Skin of body (tissue), 2 donors: Measurements from ENCODE around the gene VASH2. TPM values are rescaled to one million over a fixed set of nuclear protein-coding genes. Genes with fewer than 3 reads are reported as not detected.
A peak's percentile ranks its signal among the peaks of the same experiment; 100 is the strongest.
"Not testable (repeated sequence)": the region's sequence is repeated elsewhere in the genome, so short reads cannot be mapped to it uniquely, and the experiment has no call there.

Experiments used
- DNase-seq: peaks from one replicate; lab custom pipeline; 2025; lab: John Stamatoyannopoulos, UW
- total RNA-seq: library from RNA; depleted of rRNA; stranded (reverse); fragments of >200 nt; gene quantifications from one replicate; pipeline ENCODE4 v1.2.3, GENCODE V29; 2014

The VASH2 gene
- total RNA-seq, 1 donor from 2014 or later: 11.6 TPM

DNA sequence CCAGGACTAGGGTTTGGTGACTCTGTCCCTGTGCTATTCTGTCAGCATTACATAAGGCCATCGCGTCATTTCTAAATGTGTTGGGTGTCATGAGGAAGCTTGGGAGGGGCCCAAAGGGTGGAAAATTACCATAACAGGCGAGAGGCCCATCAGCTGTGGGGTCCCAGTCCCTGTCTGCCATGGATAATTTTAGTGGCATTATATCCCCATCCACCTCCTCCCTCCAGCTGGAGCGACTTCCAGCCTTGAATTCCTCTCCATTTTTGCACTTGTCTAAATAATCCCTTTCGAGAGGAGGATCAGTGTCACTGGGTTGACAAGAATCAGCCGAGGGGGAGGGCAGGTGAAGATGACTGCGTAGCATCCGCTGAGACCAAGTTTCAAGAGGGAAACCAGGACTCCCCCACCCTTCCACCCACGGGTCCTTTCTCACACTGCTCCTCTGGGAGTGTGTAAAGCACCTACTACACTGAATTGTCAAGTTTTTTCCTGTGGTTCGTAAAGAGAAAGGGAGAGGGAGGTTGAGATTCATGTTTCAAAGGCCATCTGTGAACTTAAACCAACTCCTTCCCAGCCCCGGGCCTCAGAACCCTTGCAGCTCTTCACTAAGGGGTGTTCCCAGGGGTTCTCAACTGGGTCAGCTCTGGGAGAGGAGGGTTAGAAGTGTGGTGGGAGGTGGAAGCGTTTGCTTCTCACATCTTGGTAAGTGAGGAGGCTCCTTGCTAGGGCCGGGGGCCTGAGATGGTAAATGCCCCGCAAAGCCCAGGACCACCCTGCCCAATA, 29.2 kb downstream of the VASH2 start:
- DNase-seq: peak; percentile 5

DNA sequence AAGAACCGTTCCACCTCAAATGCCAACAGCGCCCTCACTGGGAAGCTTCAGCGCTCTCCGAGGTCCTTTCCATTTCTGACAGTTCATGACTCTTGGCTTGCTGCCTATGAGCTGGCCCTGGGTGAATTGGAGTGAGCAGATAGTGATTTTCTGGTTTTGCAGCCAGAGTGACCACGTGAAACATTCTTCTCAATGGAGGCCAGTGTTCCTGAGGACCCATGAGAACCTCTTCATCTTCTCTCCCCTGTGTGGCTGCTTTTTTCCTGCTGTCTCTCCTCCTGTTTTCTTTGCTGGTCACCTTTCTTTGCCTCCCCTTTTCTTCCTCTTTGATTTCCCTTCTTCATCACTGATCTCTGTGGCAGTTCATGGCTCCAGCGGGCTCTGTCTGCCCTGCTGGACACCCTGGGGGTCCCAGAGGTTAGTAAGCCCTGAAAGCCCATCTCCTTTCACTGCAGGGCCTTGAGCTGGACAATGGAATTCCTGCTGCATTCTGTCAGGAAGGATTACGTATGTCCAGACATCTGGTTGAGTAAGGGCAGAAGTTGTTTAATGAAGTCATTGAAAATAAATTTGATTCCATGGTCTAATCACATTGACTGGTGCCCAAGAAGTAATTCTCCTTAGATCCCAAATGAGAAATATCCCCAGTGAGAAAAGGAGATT, 29.9 kb downstream of the VASH2 start:
- no peak for DNase-seq

DNA sequence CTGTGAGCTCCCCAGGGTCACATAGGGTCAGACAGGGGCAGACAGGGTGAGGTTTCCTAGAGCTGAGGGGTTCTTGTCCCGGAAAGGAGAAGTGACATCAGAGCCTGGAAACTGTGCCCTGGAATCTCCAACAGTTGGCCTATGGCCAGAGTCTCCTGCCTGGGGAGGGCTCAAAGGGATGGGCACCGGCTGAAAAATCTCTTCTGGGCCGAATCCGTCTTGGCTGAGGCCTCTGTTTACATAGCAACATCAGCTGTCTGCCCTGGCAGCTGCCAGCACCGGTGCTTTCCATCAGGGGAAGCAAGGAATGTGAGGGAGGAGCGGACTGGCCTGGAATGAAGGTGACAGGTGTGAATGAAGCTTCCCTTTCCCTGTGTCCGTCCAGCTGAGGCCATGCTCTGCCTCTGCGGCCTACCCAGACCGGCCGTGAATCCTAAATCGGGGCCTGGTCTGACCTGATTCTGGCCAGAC, 30.7 kb downstream of the VASH2 start:
- DNase-seq: no peak

DNA sequence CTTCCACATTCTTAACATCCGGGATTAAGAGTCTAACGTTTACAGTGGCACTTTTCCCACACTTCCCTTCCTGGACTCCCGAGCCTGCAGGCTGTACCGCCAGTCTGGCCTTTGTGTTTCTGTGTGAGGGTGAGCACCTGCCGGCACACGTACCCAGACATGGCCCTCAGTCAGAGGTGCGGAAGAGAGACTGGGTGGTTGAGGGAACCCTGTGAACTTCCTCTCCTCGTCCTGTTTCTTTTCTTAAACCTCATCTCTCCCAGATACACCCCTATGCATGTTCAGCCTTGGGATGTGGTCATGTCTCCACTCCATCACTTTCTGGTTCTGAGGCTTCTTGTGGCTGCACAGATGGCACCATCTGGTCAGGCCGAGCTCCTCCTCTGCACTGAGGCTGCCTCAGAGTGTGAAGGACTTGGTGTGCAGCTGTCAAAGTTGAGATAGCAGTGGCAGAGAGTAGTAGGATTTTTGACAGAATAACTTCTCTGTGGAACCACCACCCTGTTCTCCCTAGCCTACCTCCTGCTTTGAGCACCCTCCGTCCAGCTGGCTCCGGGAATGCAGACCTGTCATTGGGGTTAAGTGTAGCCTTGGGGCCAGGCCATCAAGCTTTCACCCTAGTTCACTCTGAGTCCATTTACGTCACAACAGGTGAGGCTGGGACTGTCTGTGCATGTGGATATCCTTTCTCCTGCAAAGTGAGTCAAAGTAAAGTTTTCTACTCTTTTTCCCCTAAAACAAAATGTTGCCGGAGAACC, 31.4 kb downstream of the VASH2 start:
- no peak for DNase-seq

DNA sequence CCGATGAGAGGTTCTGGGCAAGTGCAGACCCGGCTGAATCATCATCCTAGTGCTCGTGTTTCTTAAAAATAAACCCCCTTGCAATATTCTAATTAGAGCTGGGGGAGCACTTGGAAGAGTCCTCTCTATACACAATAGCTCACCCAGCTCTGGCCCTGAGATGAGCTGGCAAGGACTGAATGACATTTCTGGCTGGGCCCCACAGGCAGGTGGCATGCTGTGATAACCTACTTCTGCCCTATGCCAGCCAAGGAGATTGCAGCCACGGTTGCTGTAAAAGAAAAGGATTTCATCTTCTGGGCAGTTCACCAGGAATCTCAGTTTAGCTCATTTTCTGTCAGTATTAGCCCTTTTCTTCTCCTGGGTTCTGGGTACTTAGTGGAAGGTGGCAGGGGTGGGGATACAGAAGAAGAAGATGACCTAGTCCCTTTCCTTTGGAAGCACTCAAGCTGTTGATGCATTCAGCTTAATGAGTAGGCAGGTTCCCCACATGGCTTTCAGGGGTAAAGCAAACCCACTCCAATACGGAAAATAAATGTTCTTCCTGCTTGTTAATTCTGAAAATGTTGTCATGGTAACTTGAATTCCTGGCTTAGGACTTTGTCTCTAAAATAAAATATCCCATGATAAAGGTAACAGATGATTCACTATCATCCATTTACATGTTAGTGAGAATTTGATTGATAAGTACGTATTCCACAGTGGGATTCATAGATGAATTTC, 32.2 kb downstream of the VASH2 start:
- no peak for DNase-seq

DNA sequence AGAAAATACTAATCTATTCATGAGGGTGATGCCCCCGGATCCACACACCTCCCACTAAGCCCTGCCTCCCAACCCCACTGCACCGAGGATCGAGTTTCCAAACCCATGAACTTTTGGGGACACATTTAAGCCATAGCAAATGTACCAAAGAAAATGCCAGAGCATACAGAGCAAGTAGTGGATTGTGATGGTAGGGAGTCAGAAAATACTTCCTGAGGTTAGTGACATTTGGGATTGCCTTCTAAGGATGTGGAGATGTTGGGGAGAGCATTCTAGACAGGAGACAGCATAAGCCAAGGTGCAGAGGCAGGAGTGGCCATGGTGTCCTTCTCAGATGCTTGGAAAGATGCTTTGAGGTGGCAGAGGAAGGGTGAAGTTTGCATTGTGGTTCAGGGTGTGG, 33.1 kb downstream of the VASH2 start:
- DNase-seq: no peak

DNA sequence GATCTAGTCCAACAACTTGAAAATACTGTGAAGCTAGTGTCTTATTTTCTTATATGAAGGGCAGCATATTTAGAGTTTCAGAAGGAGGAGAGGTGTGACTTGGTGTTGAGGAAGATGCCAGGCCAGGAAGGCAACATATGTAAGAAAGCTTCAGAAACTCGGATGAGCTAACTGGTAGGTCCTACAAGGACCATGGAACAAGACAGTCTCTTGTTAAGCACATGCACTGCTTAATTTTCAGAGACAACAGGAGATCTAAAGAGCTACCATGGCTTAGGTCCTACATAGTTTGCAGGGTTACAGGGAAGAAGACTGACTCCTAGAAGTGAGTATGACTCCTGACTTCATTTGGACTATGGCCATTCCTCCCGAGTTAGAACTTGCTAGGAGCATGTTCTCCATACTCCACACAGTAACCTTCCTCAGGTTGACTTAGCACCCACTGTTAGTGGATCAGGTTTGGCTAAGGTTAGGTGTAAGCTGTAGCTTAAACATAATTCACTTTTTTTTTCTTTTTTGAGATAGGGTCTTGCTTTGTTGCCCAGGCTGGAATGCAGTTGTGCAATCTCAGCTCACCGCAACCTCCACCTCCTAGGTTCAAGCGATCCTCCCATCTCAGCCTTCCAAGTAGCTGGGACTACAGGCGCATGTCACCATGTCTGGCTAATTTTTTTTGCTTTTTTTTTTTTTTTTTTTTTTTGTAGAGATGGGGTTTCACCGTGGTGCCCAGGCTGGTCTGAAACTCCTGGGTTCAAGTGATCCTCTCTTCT, 34.4 kb downstream of the VASH2 start:
- DNase-seq: no peak

DNA sequence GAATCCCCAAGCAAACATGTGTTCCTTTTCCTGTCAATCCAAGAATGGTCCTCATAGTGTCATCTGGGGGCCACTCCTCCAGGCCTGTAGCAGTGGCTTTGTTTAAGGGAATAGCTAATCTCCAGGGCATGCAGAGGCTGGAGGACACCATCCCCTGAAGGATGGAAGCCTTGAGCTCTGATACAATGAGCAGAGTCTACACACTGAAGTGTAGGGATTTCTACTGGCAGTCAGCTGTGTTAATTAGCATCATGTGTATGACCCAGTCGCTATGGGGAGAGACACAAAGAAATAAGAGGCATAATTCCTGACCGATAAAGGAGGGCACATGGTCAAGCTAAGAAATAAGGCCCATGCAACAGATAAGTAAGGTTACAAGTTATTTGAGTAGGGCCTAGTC, 36.2 kb downstream of the VASH2 start:
- DNase-seq: no peak

DNA sequence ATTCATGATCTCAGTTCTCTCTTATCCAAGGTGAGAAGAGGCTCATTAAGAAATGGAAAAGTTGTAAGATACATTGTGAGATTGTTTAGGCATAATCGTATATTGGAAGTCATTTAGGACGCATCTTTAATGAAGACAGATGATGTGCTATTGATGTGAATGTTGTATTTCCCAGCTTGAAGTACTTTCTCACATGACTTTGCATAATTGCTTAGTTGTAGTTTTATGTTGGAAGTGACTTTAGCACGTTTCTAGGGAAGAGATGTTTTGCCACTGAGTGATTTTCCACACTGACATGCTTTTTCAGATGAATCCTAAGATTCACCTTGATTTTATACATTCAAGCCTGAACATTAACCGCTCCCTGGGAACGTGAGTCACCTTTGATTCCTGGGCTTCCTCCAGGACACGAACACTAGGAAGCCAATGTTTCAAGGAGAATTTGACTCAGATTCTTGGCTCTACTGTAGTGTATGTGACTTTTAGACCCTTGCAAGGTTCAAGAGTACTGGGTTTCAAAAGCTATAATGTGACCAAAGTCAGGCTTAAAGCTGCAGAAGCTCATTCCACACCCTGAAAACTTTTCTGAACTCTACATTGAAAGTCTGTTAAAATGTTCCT, 37.5 kb downstream of the VASH2 start:
- DNase-seq: no peak

DNA sequence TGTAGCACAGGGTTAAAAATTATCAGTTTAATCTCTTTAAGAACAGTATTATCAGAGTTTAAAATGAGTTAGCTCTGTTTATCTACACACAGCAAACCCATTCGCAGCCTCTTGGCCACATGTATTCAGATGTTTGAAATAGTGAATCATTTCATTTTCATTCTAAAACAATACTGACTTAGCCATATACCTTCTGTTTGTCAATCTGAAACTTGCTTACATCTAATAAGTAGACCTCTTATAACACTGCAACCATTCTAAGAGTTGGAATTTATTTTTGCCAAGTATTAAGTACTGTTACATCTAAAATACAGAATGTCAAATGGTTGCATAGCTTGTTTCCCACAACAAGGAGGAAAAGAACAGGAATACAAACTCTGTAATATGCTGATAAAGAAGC, 39.9 kb downstream of the VASH2 start:
- DNase-seq: no peak

DNA sequence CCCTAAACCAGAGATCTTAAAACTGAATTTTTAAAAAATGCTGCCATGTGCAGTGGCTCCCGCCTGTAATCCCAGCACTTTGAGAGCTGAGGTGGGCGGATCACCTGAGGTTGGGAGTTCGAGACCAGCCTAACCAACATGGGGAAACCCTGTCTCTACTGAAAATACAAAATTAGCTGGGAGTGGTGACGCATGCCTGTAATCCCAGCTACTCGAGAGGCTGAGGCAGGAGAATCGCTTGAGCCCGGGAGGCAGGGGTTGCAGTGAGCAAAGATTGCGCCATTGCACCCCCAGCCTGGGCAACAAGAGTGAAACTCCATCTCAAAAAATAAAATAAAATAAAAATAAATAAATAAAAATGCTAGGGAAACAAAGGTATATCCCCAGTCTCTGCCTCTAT, 43.6 kb downstream of the VASH2 start:
- not testable (repeated sequence) for DNase-seq

DNA sequence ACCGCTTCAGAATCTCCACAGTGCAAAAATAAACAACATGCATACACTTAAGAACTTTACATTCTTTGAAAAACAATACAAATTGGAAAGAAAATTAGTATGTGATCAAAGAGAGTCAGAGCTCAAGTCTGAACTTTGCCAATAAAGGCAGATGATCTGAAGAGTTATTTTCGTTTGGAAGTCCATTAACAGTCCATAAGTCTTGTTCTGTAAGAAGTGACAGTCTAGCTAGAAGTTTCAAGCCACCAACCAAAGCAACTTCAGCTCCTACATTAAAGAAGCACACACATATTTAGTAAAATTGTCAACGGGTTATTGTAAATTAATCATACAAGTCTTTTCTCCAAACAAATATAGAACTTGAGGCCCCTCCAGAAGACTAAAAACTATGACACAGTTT, 44.6 kb downstream of the VASH2 start:
- DNase-seq: no peak

DNA sequence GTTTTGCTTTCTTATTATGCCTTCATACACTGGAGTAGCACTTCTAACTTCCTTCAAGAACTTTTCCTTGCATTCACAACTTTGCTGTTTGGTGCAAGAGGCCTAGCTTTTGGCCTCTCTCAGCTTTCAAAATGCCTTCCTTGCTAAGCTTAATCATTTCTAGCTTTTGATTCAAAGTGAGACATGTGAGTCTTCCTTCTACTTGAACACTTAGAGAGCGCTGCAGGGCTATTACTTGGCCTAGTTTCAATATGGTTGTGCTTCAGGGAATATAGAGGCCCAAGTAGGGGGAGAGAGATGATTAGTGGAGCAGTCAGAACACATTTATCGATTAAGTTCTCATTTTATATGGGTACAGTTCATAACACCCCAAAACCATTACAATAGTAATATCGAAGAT, 52.9 kb downstream of the VASH2 start:
- no peak for DNase-seq

DNA sequence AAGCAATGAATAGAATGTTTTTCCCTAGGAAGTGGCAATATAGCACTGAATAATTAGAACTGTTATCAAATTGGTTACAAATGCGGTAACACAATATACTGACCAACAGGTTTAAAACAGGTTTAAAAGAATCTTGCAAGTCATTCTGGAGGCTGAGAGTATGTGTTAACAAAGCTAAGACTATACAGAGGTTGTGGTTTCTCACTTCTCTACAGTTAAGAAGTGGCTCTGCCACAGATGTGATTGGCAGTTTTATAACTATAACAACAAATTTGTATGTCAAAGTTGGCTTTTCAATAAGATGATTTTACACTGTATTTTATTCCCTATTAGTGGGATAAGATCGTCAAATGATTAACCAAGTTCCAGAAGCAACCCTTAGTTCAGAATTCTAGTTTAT, 58.2 kb downstream of the VASH2 start:
- no peak for DNase-seq

DNA sequence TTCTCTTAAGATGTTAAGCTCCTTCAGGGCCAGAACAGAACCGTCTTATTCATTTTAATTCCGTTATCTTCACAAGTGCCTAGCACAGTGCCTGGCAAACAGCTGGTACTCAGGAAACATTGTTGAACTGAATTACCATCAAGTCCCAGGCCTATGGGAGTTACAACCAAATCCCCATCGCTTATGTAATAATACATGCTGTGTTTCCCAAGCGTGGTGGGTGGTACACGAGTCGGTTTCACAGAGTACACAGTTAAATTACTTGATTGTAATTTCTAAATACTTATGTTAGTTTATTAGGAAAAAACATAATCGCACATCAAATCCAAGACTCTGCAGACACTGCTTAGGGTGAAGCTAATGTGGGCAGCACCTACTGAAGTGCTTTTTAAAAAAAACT, 64.3 kb downstream of the VASH2 start:
- DNase-seq: no peak

DNA sequence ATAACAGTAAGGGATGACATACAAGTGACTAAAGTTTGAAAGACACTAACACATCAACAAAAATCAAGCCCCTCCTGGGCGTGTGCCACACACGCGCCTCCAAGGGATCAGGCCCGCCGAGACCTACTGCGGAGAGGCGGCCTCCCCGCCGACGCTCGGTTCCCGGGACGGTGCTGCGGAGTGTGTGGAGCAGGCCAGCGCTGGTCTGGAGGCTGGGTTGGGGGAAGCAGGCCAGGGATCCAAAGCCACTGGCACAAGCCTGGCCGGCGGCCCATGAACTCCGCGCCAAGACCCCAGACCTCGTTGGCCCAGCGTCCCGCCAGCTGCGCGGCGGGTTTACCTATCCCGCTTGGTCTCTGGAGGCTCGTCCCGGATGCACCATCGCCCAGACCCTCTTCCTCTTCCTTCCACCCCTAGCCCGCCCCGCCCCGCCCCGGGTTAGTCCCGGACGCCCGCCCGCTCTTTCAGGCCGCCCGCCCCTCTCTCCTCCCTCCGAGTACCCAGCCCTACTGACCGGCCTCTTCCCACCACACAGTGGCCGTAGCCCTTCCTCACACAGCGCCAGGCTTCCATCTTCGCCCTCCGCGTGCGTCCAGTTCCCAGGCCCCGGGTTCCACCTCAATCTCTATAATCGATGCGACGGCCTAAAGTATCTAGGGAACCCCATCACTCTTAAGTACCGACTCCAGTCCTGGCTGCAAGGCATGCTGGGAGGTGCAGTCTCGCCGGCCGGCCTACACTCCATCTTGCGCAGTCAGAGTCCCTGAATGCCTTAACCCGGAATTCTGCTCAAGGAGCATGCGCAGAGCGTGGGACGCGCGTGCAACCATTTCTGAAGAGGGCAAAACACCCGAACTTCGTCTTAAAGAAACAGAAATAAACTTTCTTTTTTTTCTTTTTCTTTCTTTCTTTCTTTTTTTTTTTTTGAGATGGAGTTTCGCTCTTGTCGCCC, 65.0 kb downstream of the VASH2 start, which contains the start of gene ANGEL2:
TSS of gene ANGEL2 (minus strand) at position 769 of the 952 bp plus-strand sequence. CDS start at position 573, 196 bp downstream.
- peak; percentile 99 for DNase-seq

DNA sequence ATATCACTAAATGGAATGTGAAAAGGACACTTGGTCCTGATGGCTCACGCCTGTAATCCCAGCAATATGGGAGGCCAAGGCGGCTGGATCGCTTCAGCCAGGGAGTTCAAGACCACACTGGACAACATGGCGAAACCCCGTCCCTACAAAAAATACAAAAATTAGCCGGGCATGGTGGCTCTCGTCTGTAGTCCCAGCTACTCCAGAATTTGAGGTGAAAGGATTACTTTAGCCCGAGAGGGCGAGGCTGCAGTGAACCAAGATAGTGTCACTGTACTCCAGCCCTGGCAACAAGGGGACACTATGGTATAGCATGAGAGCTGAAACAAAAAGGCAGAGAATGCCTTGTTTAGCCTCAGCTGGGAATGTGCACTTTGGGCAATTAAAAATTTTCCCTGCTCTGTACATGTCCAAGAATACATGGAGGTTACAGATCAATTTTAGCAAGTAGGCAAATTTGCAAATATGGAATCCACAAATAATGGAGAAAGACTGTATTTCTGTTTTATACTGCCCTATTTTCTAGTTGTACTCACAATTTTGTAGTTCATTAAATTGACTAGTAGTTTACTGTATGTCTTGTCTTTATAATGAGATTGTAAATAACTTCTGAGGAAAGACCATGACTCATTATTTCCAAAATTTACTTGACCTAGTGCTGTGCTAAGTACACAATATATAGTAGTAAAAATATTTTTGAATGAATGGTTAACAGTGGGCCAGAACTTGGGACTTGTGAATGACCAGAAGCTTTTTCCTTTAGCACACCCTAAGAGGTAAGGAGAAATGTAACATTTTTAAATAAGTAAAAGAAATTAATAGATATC, 67.3 kb downstream of the VASH2 start:
- no peak for DNase-seq

DNA sequence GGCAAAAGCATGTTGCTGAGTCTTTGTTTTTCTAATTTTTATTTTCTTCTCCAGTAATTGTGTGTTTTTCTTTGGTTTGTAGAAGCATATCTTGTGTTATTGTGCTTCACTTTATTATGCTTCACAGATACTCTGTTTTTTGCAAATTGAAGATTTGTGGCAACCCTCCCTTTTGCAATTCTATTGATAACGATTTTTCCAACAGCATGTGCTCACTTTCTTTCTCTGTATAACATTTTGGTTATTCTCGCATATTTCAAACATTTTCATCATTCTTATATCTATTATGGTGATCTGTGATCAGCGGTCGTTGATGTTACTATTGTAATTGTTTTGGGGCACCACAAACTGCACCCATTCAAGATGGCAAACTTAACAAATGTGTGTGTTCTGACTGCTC, 69.1 kb downstream of the VASH2 start:
- no peak for DNase-seq
